HUES48 (cell line): ENCODE results near the gene XIAP.
A peak's percentile ranks its signal among the peaks of the same experiment; 100 is the strongest.
"Not testable (repeated sequence)": the region's sequence is repeated elsewhere in the genome, so short reads cannot be mapped to it uniquely, and the experiment has no call there.

Experiments
- H3K27ac ChIP-seq: one replicate; pipeline ENCODE4 v1.7.0; 2013; ENCODE audit warnings: low read depth, low read length, inconsistent platforms
- H3K27me3 ChIP-seq: 2 replicates; pipeline ENCODE4 v1.6.1; 2013; ENCODE audit warnings: mild to moderate bottlenecking, low read length; ENCODE audit not compliant: control insufficient read depth, insufficient read depth
- H3K36me3 ChIP-seq: 2 replicates; pipeline ENCODE4 v1.6.1; 2013; ENCODE audit warnings: low read length; ENCODE audit not compliant: control insufficient read depth, insufficient read depth
- H3K4me1 ChIP-seq: 2 replicates; pipeline ENCODE4 v1.6.1; 2013; ENCODE audit warnings: mild to moderate bottlenecking, low read length; ENCODE audit not compliant: control insufficient read depth, insufficient read depth
- H3K4me3 ChIP-seq: 2 replicates; pipeline ENCODE4 v1.5.1; 2013; ENCODE audit warnings: mild to moderate bottlenecking, low read depth, low read length
- H3K9ac ChIP-seq: 2 replicates; pipeline ENCODE4 v1.6.1; 2013; ENCODE audit warnings: mild to moderate bottlenecking, low read depth, low read length, moderate library complexity
- H3K9me3 ChIP-seq: 2 replicates; pipeline ENCODE4 v1.6.1; 2013; ENCODE audit warnings: low read length; ENCODE audit not compliant: control insufficient read depth, insufficient read depth

Gene XIAP

DNA sequence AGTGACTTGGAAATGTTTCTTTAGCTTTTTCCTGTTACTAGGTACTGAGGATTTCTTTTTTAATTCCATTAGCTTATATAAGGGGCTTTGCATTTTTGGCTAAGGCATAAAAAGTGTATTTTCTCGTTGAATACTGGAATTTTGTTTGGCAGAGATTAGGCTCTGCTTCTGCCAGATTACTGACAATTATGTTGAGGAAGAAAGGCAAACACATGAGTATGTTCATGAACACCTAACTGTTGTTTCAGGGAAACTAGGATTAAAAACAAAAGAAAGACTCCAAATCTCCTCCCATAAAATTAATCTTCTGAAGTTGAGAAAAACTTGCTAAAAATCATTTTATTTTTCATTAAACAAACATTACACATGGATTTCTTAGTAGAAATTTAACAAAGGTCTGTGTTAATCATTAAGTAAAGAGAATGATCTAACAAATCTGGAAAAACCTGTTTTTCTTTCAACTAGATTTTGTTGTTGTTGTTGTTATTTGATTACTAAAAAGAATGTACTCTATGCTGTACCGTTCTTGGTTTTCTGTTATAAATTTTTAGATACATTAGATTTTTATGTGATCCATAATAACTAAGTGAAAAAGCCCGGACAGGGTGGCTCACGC is 58.4 kb downstream of the XIAP start:
- H3K4me1 ChIP-seq = no peaks in the 10 kb centered on the region; the same call in 1 of the 2 replicates
- H3K27me3 ChIP-seq = no peaks in the 10 kb centered on the region
- H3K9me3 ChIP-seq = no peaks in the 10 kb centered on the region
- no peak overlapping the region for H3K9ac ChIP-seq
- H3K27ac ChIP-seq = no peak overlapping the region
- no peaks in the 10 kb centered on the region for H3K36me3 ChIP-seq
- H3K4me3 ChIP-seq = no peak overlapping the region

DNA sequence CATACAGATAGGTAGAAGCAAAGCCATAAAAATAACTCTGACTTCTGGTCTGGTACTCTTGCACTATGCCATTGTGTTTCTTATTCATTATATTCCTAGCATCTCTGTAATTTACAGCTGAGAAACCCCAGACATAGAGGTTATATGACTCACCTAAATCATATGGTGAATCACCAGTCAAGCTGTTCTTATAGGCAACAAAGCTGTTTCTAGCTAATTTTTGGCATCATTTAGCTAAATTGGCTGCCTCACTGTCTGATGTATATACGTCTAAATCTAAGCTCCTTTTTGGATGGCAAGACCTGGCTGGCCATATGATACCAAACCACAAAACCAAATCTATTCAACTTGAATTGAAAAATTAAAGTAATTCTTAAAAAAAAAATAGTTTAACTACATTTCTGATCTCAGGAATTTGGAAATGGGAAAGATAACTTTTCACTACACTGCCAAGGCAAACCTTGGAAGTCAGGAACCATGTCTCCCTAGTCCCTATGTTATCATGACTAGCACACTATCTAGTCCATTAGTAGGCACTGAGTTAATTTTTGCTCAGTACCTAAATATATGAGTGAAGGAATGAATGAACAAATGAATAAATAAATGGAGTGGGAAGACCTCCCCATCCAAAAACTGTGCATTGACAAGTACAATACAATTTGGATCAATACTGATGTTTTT is 60.4 kb downstream of the XIAP start:
- no peak overlapping the region for H3K4me3 ChIP-seq
- peaks cover 7% of the 10 kb centered on the region for H3K4me1 ChIP-seq
- H3K36me3 ChIP-seq = no peaks in the 10 kb centered on the region
- H3K27me3 ChIP-seq = no peaks in the 10 kb centered on the region
- no peaks in the 10 kb centered on the region for H3K9me3 ChIP-seq
- H3K9ac ChIP-seq = no peak overlapping the region
- H3K27ac ChIP-seq = no peak overlapping the region

DNA sequence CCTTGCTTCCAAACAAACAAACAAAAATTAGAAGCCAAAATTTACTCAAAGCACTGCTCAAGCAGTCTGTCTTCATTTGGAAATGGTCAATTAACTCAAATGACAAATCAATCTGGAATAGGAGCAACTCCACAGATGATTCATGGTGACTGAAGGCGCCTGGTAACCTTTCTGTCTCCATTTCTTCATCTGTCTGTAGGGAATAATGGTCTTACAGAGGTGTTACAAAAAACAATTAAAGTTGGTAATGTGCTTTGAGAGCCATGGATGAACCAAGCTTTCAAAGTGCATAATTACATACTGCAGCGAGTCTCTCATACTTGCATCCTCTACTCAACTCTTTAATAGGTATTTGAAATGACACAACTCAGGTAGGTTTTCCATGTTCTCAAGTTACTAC is 63.4 kb downstream of the XIAP start:
- H3K27ac ChIP-seq = no peak overlapping the region
- H3K4me1 ChIP-seq = peaks cover 7% of the 10 kb centered on the region
- H3K27me3 ChIP-seq = no peaks in the 10 kb centered on the region
- no peak overlapping the region for H3K4me3 ChIP-seq
- no peaks in the 10 kb centered on the region for H3K36me3 ChIP-seq
- H3K9ac ChIP-seq = no peak overlapping the region
- H3K9me3 ChIP-seq = no peaks in the 10 kb centered on the region

DNA sequence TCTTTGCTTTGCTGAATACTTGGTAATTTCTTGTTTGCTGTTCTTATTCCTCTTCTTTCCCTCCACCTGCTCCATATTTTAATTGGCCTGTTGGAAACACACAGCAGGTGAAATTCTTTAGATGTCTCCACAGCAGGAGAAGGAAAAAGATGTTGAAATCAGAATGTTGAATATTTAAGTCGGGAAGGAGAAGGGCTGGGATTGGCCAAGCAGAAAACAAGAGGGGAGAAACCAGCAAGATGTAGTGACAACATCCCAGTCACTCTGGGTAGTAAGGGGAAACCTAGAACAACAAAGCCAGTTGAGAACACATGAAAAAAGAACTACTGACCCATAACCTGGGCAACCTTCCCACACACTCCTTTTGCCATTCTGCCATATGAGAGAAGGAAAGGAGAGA is 64.3 kb downstream of the XIAP start:
- peak overlapping the region; percentile 88 for H3K27ac ChIP-seq
- peaks cover 7% of the 10 kb centered on the region for H3K4me1 ChIP-seq
- no peaks in the 10 kb centered on the region for H3K36me3 ChIP-seq
- peak overlapping the region; percentile 7; the same call in 1 of the 2 replicates for H3K9ac ChIP-seq
- H3K27me3 ChIP-seq = no peaks in the 10 kb centered on the region
- 0 out of 2 replicates have a peak overlapping the region, but pooled peaks have one; percentile 6 for H3K4me3 ChIP-seq
- H3K9me3 ChIP-seq = no peaks in the 10 kb centered on the region

DNA sequence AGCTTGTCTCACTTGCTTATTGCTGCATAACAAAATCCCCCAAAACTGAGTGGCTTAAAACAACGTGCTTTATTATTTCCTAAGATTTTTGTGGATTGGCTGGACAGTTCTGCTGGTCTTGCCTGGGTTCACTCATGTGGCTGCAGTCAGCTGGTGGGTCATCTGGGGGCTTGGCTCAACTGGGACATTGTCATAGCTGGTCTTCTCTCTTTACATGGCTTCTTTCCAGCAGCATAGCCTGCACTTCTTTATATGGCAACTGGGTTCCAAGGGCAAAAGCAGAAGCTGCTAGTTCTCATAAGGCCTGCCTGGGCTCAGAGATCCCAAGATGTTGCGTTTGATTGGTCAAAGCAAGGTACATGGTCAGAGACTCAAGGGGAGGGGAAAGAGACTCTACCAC is 68.0 kb downstream of the XIAP start:
- peaks cover 5% of the 10 kb centered on the region for H3K9me3 ChIP-seq
- H3K36me3 ChIP-seq = no peaks in the 10 kb centered on the region
- H3K9ac ChIP-seq = no peak overlapping the region
- H3K4me3 ChIP-seq = no peak overlapping the region
- H3K27ac ChIP-seq = no peak overlapping the region
- peaks cover 7% of the 10 kb centered on the region for H3K4me1 ChIP-seq
- no peaks in the 10 kb centered on the region for H3K27me3 ChIP-seq

DNA sequence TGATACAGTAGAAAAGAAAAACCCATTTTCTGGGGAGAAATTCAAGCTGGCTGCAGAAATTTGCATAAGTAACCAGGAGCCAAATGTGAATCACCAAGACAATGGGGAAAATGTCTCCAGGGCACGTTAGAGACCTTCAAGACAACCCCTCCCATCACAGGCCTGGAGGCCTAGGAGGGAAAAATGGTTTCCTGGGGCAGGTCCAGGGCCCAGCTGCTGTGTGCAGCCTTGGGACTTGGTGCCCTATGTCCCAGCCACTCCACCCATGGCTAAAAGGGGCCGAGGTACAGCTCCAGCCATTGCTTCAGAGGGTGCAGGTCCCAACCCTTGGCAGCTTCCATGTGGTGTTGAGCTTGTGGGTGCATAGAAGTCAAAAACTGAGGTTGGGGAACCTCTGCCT is 72.2 kb downstream of the XIAP start:
- H3K9me3 ChIP-seq, H3K4me3 ChIP-seq, H3K36me3 ChIP-seq: not testable (repeated sequence)

DNA sequence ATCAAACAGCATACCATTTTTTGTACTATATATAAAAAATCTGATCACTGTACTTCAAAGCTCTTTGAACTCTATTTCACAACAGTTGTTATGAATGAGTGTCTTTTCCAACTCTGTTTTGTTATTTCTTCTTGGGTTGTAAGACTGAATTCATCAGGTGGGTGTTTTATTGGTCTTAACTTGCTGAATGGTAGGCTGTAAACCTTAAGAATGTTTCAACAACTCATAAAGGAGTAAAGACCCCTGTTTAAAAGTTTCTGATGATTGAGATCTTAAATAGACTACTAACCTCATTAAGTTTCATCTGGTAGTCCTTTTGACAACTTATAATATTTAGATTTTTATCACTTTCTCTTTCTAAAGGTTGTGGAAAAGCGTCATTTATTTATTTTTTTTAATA is 83.2 kb downstream of the XIAP start:
- Histone ChIP-seq H3K27ac (no peak overlapping the region), H3K36me3 (no peaks in the 10 kb centered on the region), H3K4me1 (peaks cover 13% of the 10 kb centered on the region), H3K27me3 (no peaks in the 10 kb centered on the region), H3K4me3 (no peak overlapping the region), H3K9me3 (no peaks in the 10 kb centered on the region), H3K9ac (0 out of 2 replicates have a peak overlapping the region, but pooled peaks have one; percentile 18)

More for the DNA sequence above, 72.2 kb downstream of the XIAP start:
- H3K4me1 ChIP-seq, H3K27ac ChIP-seq, H3K9ac ChIP-seq, H3K27me3 ChIP-seq: not testable (repeated sequence)

DNA sequence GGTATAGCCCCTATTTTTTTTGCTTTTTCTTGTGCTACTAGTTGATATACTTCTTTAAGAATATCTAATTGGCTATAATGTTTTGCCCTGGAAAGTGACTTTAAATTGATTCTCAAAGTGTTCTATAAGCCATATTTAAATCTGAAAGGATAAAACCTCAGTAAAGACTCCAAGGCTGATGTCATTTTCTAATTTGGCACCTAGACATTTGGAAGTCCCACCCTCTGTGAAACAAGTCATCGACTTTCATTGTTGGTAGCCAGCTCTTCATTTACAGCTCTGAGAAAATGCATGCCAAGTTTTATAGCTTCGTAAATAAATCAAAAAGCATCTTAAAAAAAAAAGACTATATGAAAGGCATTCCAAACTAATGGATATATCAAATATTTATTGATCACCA is 83.6 kb downstream of the XIAP start:
- H3K27me3 ChIP-seq = no peaks in the 10 kb centered on the region
- peaks cover 13% of the 10 kb centered on the region for H3K4me1 ChIP-seq
- 0 out of 2 replicates have a peak overlapping the region, but pooled peaks have one; percentile 18 for H3K9ac ChIP-seq
- H3K36me3 ChIP-seq = no peaks in the 10 kb centered on the region
- H3K9me3 ChIP-seq = no peaks in the 10 kb centered on the region
- no peak overlapping the region for H3K4me3 ChIP-seq
- H3K27ac ChIP-seq = no peak overlapping the region

DNA sequence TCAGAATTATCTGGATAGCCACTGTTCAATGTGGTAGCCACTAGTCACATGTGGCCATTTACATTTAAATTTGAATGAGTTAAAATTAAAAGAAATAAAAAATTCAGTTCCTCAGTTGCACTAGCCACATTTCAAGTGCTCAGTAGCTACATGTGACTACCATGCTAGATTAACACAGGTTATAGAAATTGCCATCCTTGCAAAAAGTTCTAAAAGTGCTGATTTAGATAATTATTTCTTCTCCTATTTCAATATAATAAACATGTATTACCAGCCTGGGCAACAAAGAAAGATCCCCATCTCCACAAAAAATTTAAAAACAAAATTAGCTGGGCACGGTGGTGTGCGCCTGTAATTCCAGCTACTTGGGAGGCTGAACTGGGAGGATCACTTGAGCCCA is 90.0 kb downstream of the XIAP start:
- Histone ChIP-seq H3K27ac (no peak overlapping the region), H3K36me3 (no peaks in the 10 kb centered on the region), H3K4me1 (no peaks in the 10 kb centered on the region), H3K4me3 (no peak overlapping the region), H3K9ac (no peak overlapping the region), H3K27me3 (no peaks in the 10 kb centered on the region), H3K9me3 (no peaks in the 10 kb centered on the region)

DNA sequence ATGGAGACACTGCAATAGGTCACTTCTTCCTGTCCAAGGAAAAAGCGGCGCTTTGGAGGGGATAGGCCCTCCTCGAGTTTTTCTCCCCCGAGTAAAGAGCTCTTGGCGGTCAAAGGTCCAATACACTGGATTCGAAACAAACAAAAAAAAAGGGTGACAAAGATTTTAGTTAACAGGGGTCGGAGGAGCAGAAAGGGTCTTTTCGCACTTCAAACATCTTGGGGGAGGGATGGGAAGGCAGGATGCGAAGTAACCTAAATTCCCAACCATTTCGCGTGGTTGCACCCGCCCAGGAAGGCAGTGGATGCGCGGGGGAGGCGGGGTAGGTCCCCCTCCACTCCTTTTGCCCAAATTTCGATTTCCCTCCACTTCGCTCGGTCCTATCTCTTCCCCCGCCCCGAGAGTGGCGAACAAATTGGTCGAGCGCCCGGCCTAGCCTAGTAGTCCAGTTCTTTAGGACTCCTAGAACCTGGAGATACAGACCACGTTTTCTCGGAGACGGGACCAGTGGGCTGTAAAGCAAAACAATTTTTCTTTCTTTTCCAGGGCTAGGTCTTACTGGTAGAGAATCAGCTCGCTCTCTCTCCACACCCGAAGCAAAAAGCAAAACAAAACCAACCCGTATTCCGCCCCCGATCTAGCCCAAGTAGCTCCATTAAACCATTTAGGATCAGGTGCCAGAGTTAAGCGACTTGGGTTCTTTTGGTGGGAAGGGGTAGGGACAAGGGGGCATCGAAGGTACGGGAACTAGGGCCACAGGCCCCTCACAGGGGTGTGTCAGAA is 99.6 kb downstream of the XIAP start:
- no peaks in the 10 kb centered on the region for H3K27me3 ChIP-seq
- peak overlapping the region; percentile 91 for H3K27ac ChIP-seq
- H3K4me1 ChIP-seq = peaks cover 15% of the 10 kb centered on the region; the same call in 1 of the 2 replicates
- no peaks in the 10 kb centered on the region for H3K36me3 ChIP-seq
- H3K4me3 ChIP-seq = peak overlapping the region; percentile 90
- no peaks in the 10 kb centered on the region for H3K9me3 ChIP-seq
- H3K9ac ChIP-seq = peak overlapping the region; percentile 75

DNA sequence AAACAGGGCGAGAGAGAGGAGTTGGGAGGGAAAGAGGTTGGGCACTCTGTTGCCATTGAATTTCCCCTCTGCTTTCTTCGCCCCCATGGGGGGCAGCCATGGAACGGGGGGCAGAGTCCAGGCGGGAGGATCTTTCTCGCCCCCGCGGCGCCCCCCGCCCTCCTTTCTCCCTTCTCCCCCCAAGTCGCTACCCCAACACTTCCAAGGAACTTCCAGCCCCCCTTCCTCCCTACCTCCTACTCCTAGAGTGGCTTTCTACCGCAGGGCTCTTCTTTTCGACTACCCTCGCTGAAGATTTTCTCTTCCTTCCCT is 101.1 kb downstream of the XIAP start:
- H3K27ac ChIP-seq = peak overlapping the region; percentile 99
- H3K36me3 ChIP-seq = 0 out of 2 replicates have a peak, but pooled peaks cover 4% of the 10 kb centered on the region
- H3K27me3 ChIP-seq = no peaks in the 10 kb centered on the region
- peak overlapping the region; percentile 90 for H3K4me3 ChIP-seq
- H3K9me3 ChIP-seq = no peaks in the 10 kb centered on the region
- peak overlapping the region; percentile 99 for H3K9ac ChIP-seq
- peaks cover 16% of the 10 kb centered on the region; the same call in 1 of the 2 replicates for H3K4me1 ChIP-seq
